Measurements from ENCODE around the gene FAM110C. TPM values are rescaled to one million over a fixed set of nuclear protein-coding genes. Genes with fewer than 3 reads are reported as not detected.
A peak's percentile ranks its signal among the peaks of the same experiment; 100 is the strongest.

The FAM110C gene, protein sequence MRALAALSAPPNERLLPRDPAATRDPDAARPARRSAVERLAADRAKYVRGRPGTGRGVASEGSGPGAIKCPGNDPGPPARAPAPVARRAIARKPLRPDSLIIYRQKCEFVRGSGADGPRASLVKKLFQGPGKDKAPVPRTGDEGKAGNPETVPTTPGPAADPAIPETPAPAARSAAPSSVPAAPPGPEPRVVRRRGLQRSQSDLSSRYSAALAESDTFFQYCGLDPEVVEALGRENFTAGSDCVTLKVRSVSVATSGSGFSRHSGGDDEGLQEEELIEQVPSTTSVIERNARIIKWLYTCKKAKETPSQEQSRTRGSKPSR
- 6.1 and 13.5 TPM in 2 replicates for total RNA-seq

DNA sequence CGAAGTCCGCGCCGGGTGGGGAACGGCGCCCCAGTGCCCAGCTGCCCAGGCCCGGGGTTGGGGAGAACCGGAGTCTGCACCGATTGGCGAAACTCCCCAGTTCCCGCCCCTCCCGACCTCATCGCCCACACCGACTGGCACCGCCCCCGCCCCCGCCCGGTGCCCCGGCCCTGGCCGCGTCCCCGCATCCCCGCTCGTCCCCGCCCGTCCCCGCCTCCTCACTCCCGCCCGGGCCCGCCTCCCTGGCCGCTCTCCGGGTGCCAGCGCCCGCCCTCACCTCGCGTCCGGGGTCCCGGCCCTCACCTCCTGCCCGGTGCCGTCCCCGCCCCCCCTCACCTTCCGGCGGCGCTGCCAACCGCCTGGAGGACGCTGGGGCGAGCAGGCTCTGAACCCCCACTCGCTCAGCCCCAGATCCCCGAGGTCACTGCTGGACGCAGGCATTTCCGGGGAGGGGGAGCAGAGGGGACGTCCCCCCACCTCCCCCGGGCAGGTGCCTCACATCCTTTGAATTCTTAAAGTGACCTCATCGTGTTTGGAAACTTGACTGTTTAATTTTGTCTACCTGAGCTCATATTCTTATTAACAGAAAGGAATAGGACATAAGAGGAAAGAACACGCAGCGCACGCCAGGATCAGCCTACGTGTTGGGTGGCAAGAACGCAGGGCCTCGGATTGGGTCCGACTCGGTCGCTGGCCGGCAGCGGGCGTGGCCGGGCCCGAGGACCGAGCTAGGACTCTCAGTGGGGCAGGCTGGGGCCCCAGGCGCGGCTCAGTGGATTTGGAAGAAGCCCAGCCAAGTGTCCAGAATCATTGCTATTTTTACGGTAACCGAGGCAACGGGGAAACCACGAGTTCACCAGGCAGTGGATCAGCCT is at the start of gene FAM110C:
FAM110C (minus strand) TSS at position 35 of the 875 bp plus-strand sequence. CDS start 120 bp downstream, outside the sequence.
- TF ChIP-seq, protein P1, sequence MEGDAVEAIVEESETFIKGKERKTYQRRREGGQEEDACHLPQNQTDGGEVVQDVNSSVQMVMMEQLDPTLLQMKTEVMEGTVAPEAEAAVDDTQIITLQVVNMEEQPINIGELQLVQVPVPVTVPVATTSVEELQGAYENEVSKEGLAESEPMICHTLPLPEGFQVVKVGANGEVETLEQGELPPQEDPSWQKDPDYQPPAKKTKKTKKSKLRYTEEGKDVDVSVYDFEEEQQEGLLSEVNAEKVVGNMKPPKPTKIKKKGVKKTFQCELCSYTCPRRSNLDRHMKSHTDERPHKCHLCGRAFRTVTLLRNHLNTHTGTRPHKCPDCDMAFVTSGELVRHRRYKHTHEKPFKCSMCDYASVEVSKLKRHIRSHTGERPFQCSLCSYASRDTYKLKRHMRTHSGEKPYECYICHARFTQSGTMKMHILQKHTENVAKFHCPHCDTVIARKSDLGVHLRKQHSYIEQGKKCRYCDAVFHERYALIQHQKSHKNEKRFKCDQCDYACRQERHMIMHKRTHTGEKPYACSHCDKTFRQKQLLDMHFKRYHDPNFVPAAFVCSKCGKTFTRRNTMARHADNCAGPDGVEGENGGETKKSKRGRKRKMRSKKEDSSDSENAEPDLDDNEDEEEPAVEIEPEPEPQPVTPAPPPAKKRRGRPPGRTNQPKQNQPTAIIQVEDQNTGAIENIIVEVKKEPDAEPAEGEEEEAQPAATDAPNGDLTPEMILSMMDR (conservative IDR thresholded peaks at IDR 0.05; ENCODE audit: low read depth, low read length) = no peak
- peak within 1 kb of the TSS; percentile 86 for H3K4me3 ChIP-seq (ENCODE audit: low read depth, low read length)
- peak; percentile 83 for DNase-seq (ENCODE audit: low read depth)

DNA sequence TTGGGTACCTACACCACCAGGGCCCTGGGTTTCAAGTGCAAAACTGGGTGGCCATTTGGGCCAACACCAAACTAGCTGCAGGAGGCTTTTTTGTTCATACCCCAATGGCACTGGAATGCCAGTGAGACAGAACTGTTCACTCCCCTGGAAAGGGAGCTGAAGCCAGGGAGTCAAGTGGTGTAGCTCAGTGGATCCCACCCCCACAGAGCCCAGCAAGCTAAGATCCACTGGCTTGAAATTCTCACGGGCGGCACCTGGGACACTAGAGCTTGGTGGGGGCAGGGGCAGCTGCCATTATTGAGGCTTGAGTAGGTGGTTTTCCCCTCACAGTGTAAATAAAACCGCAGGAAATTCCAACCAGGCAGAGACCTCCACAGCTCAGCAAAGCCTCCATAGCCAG is 46.0 kb upstream of the FAM110C start:
- TF ChIP-seq, protein P1 (conservative IDR thresholded peaks at IDR 0.05; ENCODE audit: low read depth, low read length) = no peak
- DNase-seq (ENCODE audit: low read depth) = no peak
- no peak overlapping the region for H3K4me3 ChIP-seq (ENCODE audit: low read depth, low read length)

DNA sequence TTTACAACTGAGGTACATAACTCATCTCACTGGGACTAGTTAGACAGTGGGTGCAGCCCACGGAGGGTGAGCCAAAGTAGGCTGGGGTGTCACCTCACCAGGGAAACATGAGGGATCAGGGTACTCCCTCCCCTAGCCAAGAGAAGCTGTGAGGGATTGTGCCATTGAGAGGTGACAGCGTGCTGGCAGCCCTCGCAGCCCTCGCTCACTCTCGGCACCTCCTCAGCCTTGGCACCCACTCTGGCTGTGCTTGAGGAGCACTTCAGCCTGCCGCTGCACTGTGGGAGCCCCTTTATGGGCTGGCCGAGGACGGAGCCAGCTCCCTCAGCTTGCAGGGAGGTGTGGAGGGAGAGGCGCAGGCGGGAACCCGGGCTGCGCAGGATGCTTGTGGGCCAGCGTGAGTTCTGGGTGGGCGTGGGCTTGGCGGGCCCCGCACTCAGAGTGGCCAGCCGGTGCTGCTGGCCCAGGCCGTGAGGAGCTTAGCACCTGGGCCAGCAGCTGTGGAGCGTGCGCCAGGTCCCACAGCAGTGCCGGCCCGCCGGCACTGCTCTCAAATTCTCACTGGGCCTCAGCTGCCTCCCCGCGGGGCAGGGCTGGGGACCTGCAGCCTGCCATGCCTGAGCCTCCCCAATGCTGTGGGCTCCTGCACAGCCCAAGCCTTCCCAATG is 44.5 kb upstream of the FAM110C start:
- H3K4me3 ChIP-seq (ENCODE audit: low read depth, low read length) = no peak overlapping the region
- TF ChIP-seq, protein P1 (conservative IDR thresholded peaks at IDR 0.05; ENCODE audit: low read depth, low read length) = no peak
- DNase-seq (ENCODE audit: low read depth) = no peak

DNA sequence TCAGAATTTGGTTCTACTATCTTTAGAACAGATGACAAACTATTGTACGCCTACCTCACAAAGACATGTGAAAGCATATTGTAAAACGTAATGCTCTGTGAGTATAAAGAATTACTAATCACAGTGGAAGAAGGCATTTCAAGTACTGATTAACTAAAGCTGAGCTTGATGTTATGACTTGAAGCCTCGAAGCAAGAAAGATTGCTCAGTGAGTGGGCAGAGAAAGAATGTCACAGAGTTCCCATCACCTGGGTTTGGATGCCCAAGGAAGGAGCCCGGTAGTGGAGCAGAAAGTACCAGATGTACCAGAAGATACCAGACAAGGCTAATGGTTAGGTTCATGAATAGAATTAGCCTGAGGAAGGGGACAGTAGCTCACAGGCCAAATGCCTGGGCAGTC is 39.5 kb upstream of the FAM110C start:
- TF ChIP-seq, protein P1 (conservative IDR thresholded peaks at IDR 0.05; ENCODE audit: low read depth, low read length) = no peak
- H3K4me3 ChIP-seq (ENCODE audit: low read depth, low read length) = no peak overlapping the region
- peak; percentile 88 for DNase-seq (ENCODE audit: low read depth)

DNA sequence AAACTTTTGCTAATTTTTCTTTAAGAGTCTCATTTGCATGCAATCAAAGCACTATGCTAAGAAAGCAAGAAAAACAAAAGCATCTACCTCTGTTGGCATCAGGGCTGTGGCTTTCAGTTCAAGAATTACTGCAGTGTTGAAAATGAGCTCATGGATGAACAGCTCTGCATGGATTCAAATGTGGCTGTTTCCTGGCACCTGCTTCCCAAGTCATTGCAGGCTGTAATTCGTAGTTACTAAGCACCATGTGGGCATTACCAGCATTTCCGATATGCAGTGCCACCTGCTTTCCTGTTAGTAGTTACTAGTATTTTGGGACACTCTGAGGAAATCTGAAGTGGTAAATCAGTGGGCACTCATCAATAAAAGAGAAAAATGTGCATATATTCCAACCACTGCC is 37.8 kb upstream of the FAM110C start:
- TF ChIP-seq, protein P1 (conservative IDR thresholded peaks at IDR 0.05; ENCODE audit: low read depth, low read length) = no peak
- DNase-seq (ENCODE audit: low read depth) = no peak
- H3K4me3 ChIP-seq (ENCODE audit: low read depth, low read length) = no peak overlapping the region

DNA sequence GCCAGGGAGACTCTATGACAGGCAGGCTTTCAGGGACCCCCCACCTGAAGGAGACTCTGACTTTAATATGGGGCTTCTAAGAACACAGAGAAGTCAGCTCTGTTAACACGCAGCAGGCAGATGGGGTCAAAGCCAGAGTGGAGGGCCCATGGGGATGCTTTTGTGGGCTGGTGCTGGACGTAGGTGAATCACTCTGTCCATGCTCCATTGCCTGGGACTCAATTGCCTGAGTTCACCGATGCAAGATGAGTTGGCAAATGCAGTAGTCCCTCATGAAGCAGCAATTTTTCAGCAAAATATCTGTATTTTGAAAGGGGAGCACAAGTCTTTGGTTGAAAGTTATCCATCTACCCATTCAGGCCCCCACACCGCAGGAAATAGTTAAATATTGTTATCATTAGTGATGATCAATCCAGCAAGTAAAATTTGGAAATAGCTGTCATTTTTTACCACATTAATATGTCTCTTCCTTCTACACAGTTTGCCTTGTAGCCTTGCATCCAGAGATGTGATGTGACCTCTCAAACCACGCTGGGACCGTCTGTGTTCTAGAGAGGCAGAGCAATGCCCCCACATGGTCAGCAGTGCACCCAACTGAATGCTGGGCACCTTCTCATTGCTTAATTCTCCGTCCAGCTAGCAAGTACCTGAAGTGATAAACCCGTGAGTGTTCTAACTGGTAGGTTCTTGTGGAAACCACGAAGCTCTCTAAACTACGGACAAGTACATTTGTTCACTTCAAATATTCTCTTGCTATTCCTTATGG is 34.8 kb upstream of the FAM110C start:
- no peak for DNase-seq (ENCODE audit: low read depth)
- TF ChIP-seq, protein P1 (conservative IDR thresholded peaks at IDR 0.05; ENCODE audit: low read depth, low read length) = peak; percentile 35
- no peak overlapping the region for H3K4me3 ChIP-seq (ENCODE audit: low read depth, low read length)

Data from epithelial cell of proximal tubule (primary cell).